ENCODE data around the gene ZBTB18. TPM values are rescaled to one million over a fixed set of nuclear protein-coding genes. Genes with fewer than 3 reads are reported as not detected.

ZBTB18 gene
- polyA plus RNA-seq, 2 of the 4 experiments (the other 2 are of a cell fraction), result 9.7 to 9.9 TPM

- ATAC-seq, result no peak
- Histone ChIP-seq H3K4me1 (peaks cover 21% of the 10 kb centered on the region), H3K27ac (no peak overlapping the region), H3K4me3 (no peak overlapping the region), H3K9me3 (no peaks in the 10 kb centered on the region), H3K4me2 (no peak overlapping the region)
- CTCF ChIA-PET, result interaction anchor here (1.4 to 1.5 kb wide), 2 partner anchors 9 to 217 kb away, joined by 3 read pairs; no protein-coding TSS in a partner anchor
- POLR2A ChIA-PET, result no interaction called here
- no peak for TF ChIP-seq TP53 (CRISPR knock-in tag; IDR thresholded peaks at IDR 0.05)
- TF ChIP-seq RCOR1 (IDR thresholded peaks at IDR 0.05; ENCODE audit: low read depth, low read length), result no peak
- no peak for TF ChIP-seq EHF (CRISPR knock-in tag; IDR thresholded peaks at IDR 0.05)
- TF ChIP-seq PBX3 (IDR thresholded peaks at IDR 0.05), result no peak
- no peak for TF ChIP-seq FOSL2 (IDR thresholded peaks at IDR 0.05)
- no peak for TF ChIP-seq FOSL2 (CRISPR knock-in tag; IDR thresholded peaks at IDR 0.05)
- TF ChIP-seq JUNB (IDR thresholded peaks at IDR 0.05), result no peak
- TF ChIP-seq SREBF2 (IDR thresholded peaks at IDR 0.05), result no peak
- no peak for FAIRE-seq
- WGBS (ENCODE audit: missing lambda C conversion rate), result 82% methylated on average over 6 of the region's 6 CpGs
- no peak for DNase-seq (ENCODE audit: low read depth in 1 of 2, low spot score in 1 of 2)
These were observed 5.5 kb downstream of the ZBTB18 start for GRCh38 chr1:244056577-244056976.

GRCh38 chr1:244057474-244058385, 6.6 kb downstream of the ZBTB18 start:
- Histone ChIP-seq H3K4me1 (peaks cover 17% of the 10 kb centered on the region), H3K4me3 (no peak overlapping the region), H3K4me2 (no peak overlapping the region), H3K9me3 (no peaks in the 10 kb centered on the region), H3K27ac (no peak overlapping the region)
- TF ChIP-seq EHF (CRISPR knock-in tag; IDR thresholded peaks at IDR 0.05) (no peak), TFCP2L1 (CRISPR knock-in tag; IDR thresholded peaks at IDR 0.05) (no peak), CBX2 (IDR thresholded peaks at IDR 0.05; ENCODE audit: borderline replicate concordance, low read depth) (no peak), SREBF2 (IDR thresholded peaks at IDR 0.05) (no peak), POLR2A (IDR thresholded peaks at IDR 0.05; ENCODE audit: low read length) (no peak), ATOH8 (CRISPR knock-in tag; IDR thresholded peaks at IDR 0.05; ENCODE audit: low read depth) (no peak), HOXA7 (CRISPR knock-in tag; IDR thresholded peaks at IDR 0.05) (no peak), CTCF (IDR thresholded peaks at IDR 0.05) (no peak), JUNB (IDR thresholded peaks at IDR 0.05) (no peak), KDM1A (IDR thresholded peaks at IDR 0.05; ENCODE audit: low read depth) (no peak), MAFK (IDR thresholded peaks at IDR 0.05; ENCODE audit: partially characterized antibody) (no peak), JUN (IDR thresholded peaks at IDR 0.05) (no peak), ZFP36 (IDR thresholded peaks at IDR 0.05; ENCODE audit: borderline replicate concordance, partially characterized antibody) (no peak)
- ATAC-seq, result no peak
- no peak for FAIRE-seq
- CTCF ChIA-PET, result interaction anchor here (1.5 kb wide), 1 partner anchor 216 kb away, joined by 3 read pairs; no protein-coding TSS in a partner anchor
- no peak for DNase-seq (ENCODE audit: low read depth in 1 of 2, low spot score in 1 of 2)
- POLR2A ChIA-PET, result no interaction called here
- WGBS (ENCODE audit: missing lambda C conversion rate), result 93% methylated on average over 12 of the region's 12 CpGs

GRCh38 chr1:244060117-244060516, 9.0 kb downstream of the ZBTB18 start:
- FAIRE-seq (no peak), ATAC-seq (no peak), DNase-seq (ENCODE audit: low read depth in 1 of 2, low spot score in 1 of 2) (no peak)
- Histone ChIP-seq H3K27ac (no peak overlapping the region), H3K4me2 (peak overlapping the region; percentile 54; the same call in 2 of the 3 replicates), H3K4me1 (peaks cover 33% of the 10 kb centered on the region), H3K9me3 (no peaks in the 10 kb centered on the region), H3K4me3 (no peak overlapping the region)
- CTCF ChIA-PET, result interaction anchor here (0.7 kb wide), 1 partner anchor 239 kb away, joined by 3 read pairs; no protein-coding TSS in a partner anchor
- 89% methylated on average over 1 of the region's 1 CpG for WGBS (ENCODE audit: missing lambda C conversion rate)
- POLR2A ChIA-PET, result interaction anchor here (1.0 kb wide), 1 partner anchor 12 kb away, joined by 5 read pairs; no protein-coding TSS in a partner anchor
- no peak for TF ChIP-seq GATA3 (IDR thresholded peaks at IDR 0.05; ENCODE audit: borderline replicate concordance)
- no peak for TF ChIP-seq CTCF (IDR thresholded peaks at IDR 0.05)
- no peak for TF ChIP-seq REST (IDR thresholded peaks at IDR 0.05)
- no peak for TF ChIP-seq RNF2 (IDR thresholded peaks at IDR 0.05; ENCODE audit: borderline replicate concordance, low read depth)
- TF ChIP-seq KDM5A (IDR thresholded peaks at IDR 0.05), result no peak
- no peak for TF ChIP-seq HEYL (CRISPR knock-in tag; IDR thresholded peaks at IDR 0.05)
- no peak for TF ChIP-seq FOSL2 (IDR thresholded peaks at IDR 0.05)
- TF ChIP-seq FOSL2 (CRISPR knock-in tag; IDR thresholded peaks at IDR 0.05), result no peak
